Measurements from ENCODE around the gene GUCA2A. TPM values are rescaled to one million over a fixed set of nuclear protein-coding genes. Genes with fewer than 3 reads are reported as not detected.

The GUCA2A gene
- total and polyA plus RNA-seq, 2 of the 13 experiments (the other 11 are each of a cell fraction or from before 2014, with no cell fraction given), result not detected

GRCh38 chr1:42150651-42151050 is 13.9 kb downstream of the GUCA2A start:
- Histone ChIP-seq H3K9me3 (ENCODE audit: low read length) (no peaks in the 10 kb centered on the region), H4K20me1 (ENCODE audit: insufficient read depth, low read length) (no peaks in the 10 kb centered on the region), H3K27ac (ENCODE audit: extremely low read length, insufficient read depth, low read length) (no peak overlapping the region), H2AFZ (ENCODE audit: low read length) (no peak overlapping the region), H3K79me2 (ENCODE audit: insufficient read depth, low read length) (no peaks in the 10 kb centered on the region), H3K4me2 (ENCODE audit: low read depth, low read length) (no peak overlapping the region), H3K36me3 (replicated peaks in 1 of 2; ENCODE audit: control insufficient read depth in 1 of 2, insufficient read depth in 2 of 2, low read length in 2 of 2) (no peaks in the 10 kb centered on the region), H3K4me1 (ENCODE audit: insufficient read depth, low read length) (peaks cover 18% of the 10 kb centered on the region; the same call in 1 of the 2 replicates), H3K27me3 (ENCODE audit: control insufficient read depth in 1 of 2, insufficient read depth in 2 of 2, low read length in 2 of 2) (peaks cover 4 to 32% of the 10 kb centered on the region in 2 experiments; a peak in 3 of 5 replicates), H3K4me3 (replicated peaks in 1 of 3; ENCODE audit: insufficient read depth in 1 of 3, low read depth in 2 of 3, low read length in 3 of 3) (no peak overlapping the region), H3K9ac (ENCODE audit: insufficient read depth, low read depth, low read length) (no peak overlapping the region)
- no peak for FAIRE-seq
- BruUV-seq (replicated peaks), result no TSS peak
- no peak for ATAC-seq
- in situ Hi-C loops (cut with HindIII; ENCODE audit: extremely low pct_ligation_motif_present, low pct_unique_long_range_greater_than_20kb), result no loop called here
- WGBS (ENCODE audit: low lambda C conversion rate), result 69% methylated on average over 5 of the region's 5 CpGs
- ChIA-PET POLR2A (no interaction called here), CTCF (ENCODE audit: low intra/inter-chr PET ratio, low total read pairs) (no interaction called here)
- DNase-seq (ENCODE audit: low spot score), result no peak
- intact Hi-C loops (cut with micrococcal nuclease; ENCODE audit: unreplicated experiment), result no loop called here
- TF ChIP-seq TP53 (CRISPR knock-in tag; conservative IDR thresholded peaks at IDR 0.05) (no peak), DDIT3 (CRISPR knock-in tag; IDR thresholded peaks at IDR 0.05) (no peak), ZSCAN20 (CRISPR knock-in tag; IDR thresholded peaks at IDR 0.05; ENCODE audit: borderline replicate concordance) (no peak), IKZF5 (CRISPR knock-in tag; IDR thresholded peaks at IDR 0.05) (no peak), IKZF1 (IDR thresholded peaks at IDR 0.05) (no peak), MNT (IDR thresholded peaks at IDR 0.05) (no peak), HNRNPK (IDR thresholded peaks at IDR 0.05; ENCODE audit: low read depth, low read length, poor library complexity, severe bottlenecking) (no peak), BATF2 (CRISPR knock-in tag; IDR thresholded peaks at IDR 0.05) (no peak), HNRNPL (IDR thresholded peaks at IDR 0.05; ENCODE audit: low read depth, low read length) (no peak), MTA1 (CRISPR knock-in tag; IDR thresholded peaks at IDR 0.05; ENCODE audit: borderline replicate concordance) (no peak), ZNF761 (CRISPR knock-in tag; conservative IDR thresholded peaks at IDR 0.05) (no peak)
- TF ChIP-seq, protein P1, sequence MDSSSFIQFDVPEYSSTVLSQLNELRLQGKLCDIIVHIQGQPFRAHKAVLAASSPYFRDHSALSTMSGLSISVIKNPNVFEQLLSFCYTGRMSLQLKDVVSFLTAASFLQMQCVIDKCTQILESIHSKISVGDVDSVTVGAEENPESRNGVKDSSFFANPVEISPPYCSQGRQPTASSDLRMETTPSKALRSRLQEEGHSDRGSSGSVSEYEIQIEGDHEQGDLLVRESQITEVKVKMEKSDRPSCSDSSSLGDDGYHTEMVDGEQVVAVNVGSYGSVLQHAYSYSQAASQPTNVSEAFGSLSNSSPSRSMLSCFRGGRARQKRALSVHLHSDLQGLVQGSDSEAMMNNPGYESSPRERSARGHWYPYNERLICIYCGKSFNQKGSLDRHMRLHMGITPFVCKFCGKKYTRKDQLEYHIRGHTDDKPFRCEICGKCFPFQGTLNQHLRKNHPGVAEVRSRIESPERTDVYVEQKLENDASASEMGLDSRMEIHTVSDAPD (CRISPR knock-in tag; IDR thresholded peaks at IDR 0.05), result no peak
- TF ChIP-seq, protein P2, sequence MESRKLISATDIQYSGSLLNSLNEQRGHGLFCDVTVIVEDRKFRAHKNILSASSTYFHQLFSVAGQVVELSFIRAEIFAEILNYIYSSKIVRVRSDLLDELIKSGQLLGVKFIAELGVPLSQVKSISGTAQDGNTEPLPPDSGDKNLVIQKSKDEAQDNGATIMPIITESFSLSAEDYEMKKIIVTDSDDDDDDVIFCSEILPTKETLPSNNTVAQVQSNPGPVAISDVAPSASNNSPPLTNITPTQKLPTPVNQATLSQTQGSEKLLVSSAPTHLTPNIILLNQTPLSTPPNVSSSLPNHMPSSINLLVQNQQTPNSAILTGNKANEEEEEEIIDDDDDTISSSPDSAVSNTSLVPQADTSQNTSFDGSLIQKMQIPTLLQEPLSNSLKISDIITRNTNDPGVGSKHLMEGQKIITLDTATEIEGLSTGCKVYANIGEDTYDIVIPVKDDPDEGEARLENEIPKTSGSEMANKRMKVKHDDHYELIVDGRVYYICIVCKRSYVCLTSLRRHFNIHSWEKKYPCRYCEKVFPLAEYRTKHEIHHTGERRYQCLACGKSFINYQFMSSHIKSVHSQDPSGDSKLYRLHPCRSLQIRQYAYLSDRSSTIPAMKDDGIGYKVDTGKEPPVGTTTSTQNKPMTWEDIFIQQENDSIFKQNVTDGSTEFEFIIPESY (CRISPR knock-in tag; IDR thresholded peaks at IDR 0.05), result no peak
- TF ChIP-seq, protein P3, sequence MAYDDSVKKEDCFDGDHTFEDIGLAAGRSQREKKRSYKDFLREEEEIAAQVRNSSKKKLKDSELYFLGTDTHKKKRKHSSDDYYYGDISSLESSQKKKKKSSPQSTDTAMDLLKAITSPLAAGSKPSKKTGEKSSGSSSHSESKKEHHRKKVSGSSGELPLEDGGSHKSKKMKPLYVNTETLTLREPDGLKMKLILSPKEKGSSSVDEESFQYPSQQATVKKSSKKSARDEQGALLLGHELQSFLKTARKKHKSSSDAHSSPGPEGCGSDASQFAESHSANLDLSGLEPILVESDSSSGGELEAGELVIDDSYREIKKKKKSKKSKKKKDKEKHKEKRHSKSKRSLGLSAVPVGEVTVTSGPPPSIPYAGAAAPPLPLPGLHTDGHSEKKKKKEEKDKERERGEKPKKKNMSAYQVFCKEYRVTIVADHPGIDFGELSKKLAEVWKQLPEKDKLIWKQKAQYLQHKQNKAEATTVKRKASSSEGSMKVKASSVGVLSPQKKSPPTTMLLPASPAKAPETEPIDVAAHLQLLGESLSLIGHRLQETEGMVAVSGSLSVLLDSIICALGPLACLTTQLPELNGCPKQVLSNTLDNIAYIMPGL (CRISPR knock-in tag; IDR thresholded peaks at IDR 0.05; ENCODE audit: borderline replicate concordance in 1 of 2, low read depth in 1 of 2), result no peak

All from HepG2 (cell line).